Hepatocyte (in vitro differentiated cells): ENCODE data around the gene POU2AF1. TPM values are rescaled to one million over a fixed set of nuclear protein-coding genes. Genes with fewer than 3 reads are reported as not detected.

Experiments used
- DNase-seq: peaks from one replicate; pipeline ENCODE4 v3.0.0-alpha.2; 2016; ENCODE audit warnings: low spot score
- H2AFZ ChIP-seq: fragments of 200-600 bp; sonication (generic); 2 replicates; pipeline ENCODE4 v1.6.0; 2016; ENCODE audit warnings: antibody characterized with exemption, mild to moderate bottlenecking
- H3K27ac ChIP-seq: fragments of 200-600 bp; sonication (generic); 2 replicates; pipeline ENCODE4 v1.5.1; 2016; ENCODE audit warnings: mild to moderate bottlenecking
- H3K27me3 ChIP-seq: fragments of 200-600 bp; sonication (generic); 2 replicates; pipeline ENCODE4 v1.6.1; 2016
- H3K36me3 ChIP-seq: fragments of 200-600 bp; sonication (generic); replicated peaks from 2 replicates; pipeline ENCODE4 v1.5.1; 2016; ENCODE audit warnings: low read depth; ENCODE audit not compliant: insufficient read depth
- H3K4me1 ChIP-seq: fragments of 200-600 bp; sonication (generic); 2 replicates; pipeline ENCODE4 v1.5.1; 2016; ENCODE audit warnings: mild to moderate bottlenecking, moderate library complexity; ENCODE audit not compliant: insufficient read depth
- H3K4me2 ChIP-seq: fragments of 200-600 bp; sonication (generic); 2 replicates; pipeline ENCODE4 v1.6.0; 2016
- H3K4me3 ChIP-seq: fragments of 200-600 bp; sonication (generic); 2 replicates; pipeline ENCODE4 v1.5.1; 2016; ENCODE audit warnings: mild to moderate bottlenecking
- H3K79me2 ChIP-seq: fragments of 200-600 bp; sonication (generic); 2 replicates; pipeline ENCODE4 v1.6.0; 2017; ENCODE audit warnings: mild to moderate bottlenecking
- H3K9me2 ChIP-seq: fragments of 200-600 bp; sonication (generic); replicated peaks from 2 replicates; pipeline ENCODE4 v1.6.0; 2017; ENCODE audit warnings: mild to moderate bottlenecking; ENCODE audit not compliant: insufficient read depth
- H3K9me3 ChIP-seq: fragments of 200-600 bp; sonication (generic); 2 replicates; pipeline ENCODE4 v1.5.1; 2016; ENCODE audit warnings: low read depth, mild to moderate bottlenecking
- H4K20me1 ChIP-seq: fragments of 200-600 bp; sonication (generic); 2 replicates; pipeline ENCODE4 v1.6.0; 2016; ENCODE audit warnings: mild to moderate bottlenecking; ENCODE audit not compliant: insufficient read depth, poor library complexity, severe bottlenecking
- CTCF ChIP-seq: fragments of 200-600 bp; sonication (generic); IDR thresholded peaks from 2 replicates; pipeline ENCODE4 v1.5.1; 2016; ENCODE audit warnings: antibody characterized with exemption, mild to moderate bottlenecking; ENCODE audit not compliant: poor library complexity
- EZH2 ChIP-seq: fragments of 200-600 bp; sonication (generic); IDR thresholded peaks from 2 replicates; pipeline ENCODE4 v1.6.1; 2016; ENCODE audit warnings: antibody characterized with exemption, mild to moderate bottlenecking, borderline replicate concordance
- EZH2phosphoT487 ChIP-seq: fragments of 200-600 bp; sonication (generic); IDR thresholded peaks from one replicate; pipeline ENCODE4 v1.6.1; 2018; ENCODE audit warnings: antibody characterized with exemption, mild to moderate bottlenecking, low read depth, moderate library complexity; ENCODE audit not compliant: unreplicated experiment, severe bottlenecking
- WGBS: methylation state at CpG from one replicate; pipeline ENCODE4 v1.1.6; 2016; ENCODE audit warnings: low lambda C conversion rate; ENCODE audit errors: missing lambda C conversion rate; 5-methylcytosine and 5-hydroxymethylcytosine counted together
- polyA plus RNA-seq: library from polyadenylated mRNA; unstranded; fragments of >200 nt; fragmentation: Nextera tagmentation; extraction: Ambion mirVana; gene quantifications from 2 replicates; pipeline ENCODE4 v1.2.1, GENCODE V29; 2016
- total RNA-seq: library from RNA; depleted of rRNA; stranded (reverse); fragments of >200 nt; gene quantifications from 2 replicates; pipeline ENCODE4 v1.2.3, GENCODE V29; 2014

The POU2AF1 gene
- total and polyA plus RNA-seq, 2 experiments from 2014 or later = 0.06 to 0.23 TPM

- WGBS = 87% methylated on average over 2 of the region's 2 CpGs
- Histone ChIP-seq H3K27ac (no peak overlapping the region), H3K79me2 (no peaks in the 10 kb centered on the region), H3K9me3 (no peaks in the 10 kb centered on the region), H3K4me3 (no peak overlapping the region), H2AFZ (no peak overlapping the region), H3K36me3 (no peaks in the 10 kb centered on the region), H3K4me1 (peaks cover 24% of the 10 kb centered on the region), H3K27me3 (no peaks in the 10 kb centered on the region), H4K20me1 (no peaks in the 10 kb centered on the region), H3K9me2 (no peaks in the 10 kb centered on the region), H3K4me2 (no peak overlapping the region)
- TF ChIP-seq CTCF = no peak
- no peak for TF ChIP-seq EZH2
- TF ChIP-seq EZH2phosphoT487 = no peak
- DNase-seq = no peak
These were observed 48.7 kb downstream of the POU2AF1 start for GRCh38 chr11:111330234-111330893.

GRCh38 chr11:111329306-111330204 lies 49.5 kb downstream of the POU2AF1 start:
- no peaks in the 10 kb centered on the region for H3K27me3 ChIP-seq
- H3K4me2 ChIP-seq = no peak overlapping the region
- H2AFZ ChIP-seq = no peak overlapping the region
- TF ChIP-seq EZH2 (no peak), EZH2phosphoT487 (no peak), CTCF (no peak)
- H3K27ac ChIP-seq = no peak overlapping the region
- 85% methylated on average over 7 of the region's 7 CpGs for WGBS
- H3K4me1 ChIP-seq = peaks cover 21% of the 10 kb centered on the region
- H3K79me2 ChIP-seq = no peaks in the 10 kb centered on the region
- no peaks in the 10 kb centered on the region for H3K9me3 ChIP-seq
- no peaks in the 10 kb centered on the region for H3K36me3 ChIP-seq
- H3K4me3 ChIP-seq = no peak overlapping the region
- no peak for DNase-seq
- H3K9me2 ChIP-seq = no peaks in the 10 kb centered on the region
- H4K20me1 ChIP-seq = no peaks in the 10 kb centered on the region

- no peaks in the 10 kb centered on the region for H3K36me3 ChIP-seq
- no peaks in the 10 kb centered on the region for H4K20me1 ChIP-seq
- no peaks in the 10 kb centered on the region for H3K79me2 ChIP-seq
- no peak overlapping the region for H3K4me2 ChIP-seq
- no peaks in the 10 kb centered on the region for H3K27me3 ChIP-seq
- no peak for DNase-seq
- H3K4me1 ChIP-seq = peaks cover 10% of the 10 kb centered on the region
- H2AFZ ChIP-seq = no peak overlapping the region
- H3K4me3 ChIP-seq = no peak overlapping the region
- no peaks in the 10 kb centered on the region for H3K9me2 ChIP-seq
- H3K27ac ChIP-seq = no peak overlapping the region
- no peak for TF ChIP-seq CTCF
- TF ChIP-seq EZH2 = no peak
- TF ChIP-seq EZH2phosphoT487 = no peak
- H3K9me3 ChIP-seq = no peaks in the 10 kb centered on the region
- WGBS = 68% methylated on average over 8 of the region's 8 CpGs
These were observed 51.0 kb downstream of the POU2AF1 start for GRCh38 chr11:111327908-111328624.
